Adrenal gland (tissue), 5 donors: ENCODE measurements around the gene GALNT10.

Source experiments
- CTCF ChIP-seq, 6 experiments: fragments of 450-650 bp in 4 of 6; fragments of 200-600 bp in 2 of 6; sonication (generic) in 1 of 6; IDR thresholded peaks; 1 replicate in 5 of 6; 2 replicates in 1 of 6; pipeline versions ENCODE4 v1.5.1 to v1.8.0; 2016 to 2021; ENCODE audit warnings: antibody characterized with exemption in 6 of 6, mild to moderate bottlenecking in 2 of 6, moderate library complexity in 1 of 6
- POLR2A ChIP-seq, 2 donors: fragments of 450-650 bp; IDR thresholded peaks; one replicate each; pipeline ENCODE4 v1.6.1; 2017; ENCODE audit warnings: antibody characterized with exemption in 2 of 2, mild to moderate bottlenecking in 2 of 2, moderate library complexity in 1 of 2
- donor health status: DM: no; HTN: no; CAD: no.

- TF ChIP-seq CTCF (IDR thresholded peaks at IDR 0.05): no peak
- no peak for TF ChIP-seq POLR2A (IDR thresholded peaks at IDR 0.05)
These were observed 4.1 kb downstream of the GALNT10 start for GRCh38 chr5:154194345-154195329.
